HEK293 (cell line): Measurements from ENCODE around the gene AGAP1.

Experiments used
- CTCF ChIP-seq: fragments of 450-650 bp; formaldehyde crosslinking; IDR thresholded peaks from 2 replicates; pipeline ENCODE4 v1.5.1; 2016; ENCODE audit warnings: missing biosample characterization, missing genetic modification characterization
- ZNF140 ChIP-seq: fragments of 450-650 bp; formaldehyde crosslinking; IDR thresholded peaks from 2 replicates; pipeline ENCODE4 v1.5.1; 2016; ENCODE audit warnings: missing biosample characterization, missing genetic modification characterization
- ZNF292 ChIP-seq: fragments of 450-650 bp; formaldehyde crosslinking; IDR thresholded peaks from 2 replicates; pipeline ENCODE4 v1.5.1; 2016; ENCODE audit warnings: low read depth, missing biosample characterization, missing genetic modification characterization, borderline replicate concordance
- ZNF449 ChIP-seq: fragments of 450-650 bp; formaldehyde crosslinking; IDR thresholded peaks from 2 replicates; pipeline ENCODE4 v1.5.1; 2017; ENCODE audit warnings: missing biosample characterization, mild to moderate bottlenecking, missing genetic modification characterization, moderate library complexity
- ZNF513 ChIP-seq: fragments of 450-650 bp; IDR thresholded peaks from 2 replicates; pipeline ENCODE4 v1.5.1; 2018; ENCODE audit warnings: missing biosample characterization, missing genetic modification characterization
- ZNF558 ChIP-seq: fragments of 450-650 bp; formaldehyde crosslinking; IDR thresholded peaks from 2 replicates; pipeline ENCODE4 v1.5.1; 2016; ENCODE audit warnings: missing biosample characterization, missing genetic modification characterization
- ZNF624 ChIP-seq: fragments of 450-650 bp; formaldehyde crosslinking; IDR thresholded peaks from 2 replicates; pipeline ENCODE4 v1.5.1; 2017; ENCODE audit warnings: missing biosample characterization, missing genetic modification characterization

- no peak for TF ChIP-seq ZNF140 (tag by site-specific recombination)
- TF ChIP-seq CTCF (tag by site-specific recombination), result no peak
- no peak for TF ChIP-seq ZNF449
- TF ChIP-seq ZNF292 (tag by site-specific recombination), result no peak
- no peak for TF ChIP-seq ZNF624
- no peak for TF ChIP-seq ZNF558 (tag by site-specific recombination)
- no peak for TF ChIP-seq ZNF513
Observed at GRCh38 chr2:235949567-235950472, 456.0 kb downstream of the AGAP1 start.
